NOMO-1 treated with DMSO at 0.1 percent for 48 hours (cell line): Measurements from ENCODE around the gene SLC10A7.

ENCODE experiments used
- DNase-seq: peaks from one replicate; lab custom pipeline; 2025; ENCODE audit not compliant: unreplicated experiment; lab: John Stamatoyannopoulos, UW

The SLC10A7 gene

GRCh38 chr4:146315184-146315583, 206.6 kb downstream of the SLC10A7 start:
- no peak for DNase-seq

- no peak for DNase-seq
Observed at GRCh38 chr4:146311238-146311970, 210.3 kb downstream of the SLC10A7 start.

- DNase-seq = no peak
Observed at GRCh38 chr4:146310319-146311021, 211.3 kb downstream of the SLC10A7 start.

- DNase-seq = no peak
Observed at GRCh38 chr4:146308951-146309350, 212.8 kb downstream of the SLC10A7 start.

- DNase-seq = no peak
Observed at GRCh38 chr4:146302822-146303221, 218.9 kb downstream of the SLC10A7 start.

- DNase-seq = no peak
Observed at GRCh38 chr4:146299607-146300006, 222.1 kb downstream of the SLC10A7 start.

- no peak for DNase-seq
Observed at GRCh38 chr4:146294776-146295175, 227.0 kb downstream of the SLC10A7 start.

- no peak for DNase-seq
Observed at GRCh38 chr4:146292508-146292907, 229.2 kb downstream of the SLC10A7 start.

- no peak for DNase-seq
Observed at GRCh38 chr4:146291313-146291712, 230.4 kb downstream of the SLC10A7 start.

GRCh38 chr4:146288193-146288592, 233.5 kb downstream of the SLC10A7 start:
- no peak for DNase-seq

GRCh38 chr4:146285037-146285436, 236.7 kb downstream of the SLC10A7 start:
- DNase-seq = no peak

GRCh38 chr4:146283758-146284651, 237.7 kb downstream of the SLC10A7 start:
- no peak for DNase-seq

GRCh38 chr4:146282657-146283056, 239.1 kb downstream of the SLC10A7 start:
- DNase-seq = no peak

GRCh38 chr4:146278986-146279385, 242.8 kb downstream of the SLC10A7 start:
- DNase-seq = no peak

GRCh38 chr4:146275370-146275769, 246.4 kb downstream of the SLC10A7 start:
- no peak for DNase-seq

GRCh38 chr4:146274774-146275173, 247.0 kb downstream of the SLC10A7 start:
- no peak for DNase-seq

- no peak for DNase-seq
Observed at GRCh38 chr4:146273204-146273901, 248.4 kb downstream of the SLC10A7 start.

- no peak for DNase-seq
Observed at GRCh38 chr4:146271466-146271865, 250.3 kb downstream of the SLC10A7 start.

GRCh38 chr4:146269228-146269653, 252.5 kb downstream of the SLC10A7 start:
- DNase-seq = no peak

GRCh38 chr4:146267826-146268225, 253.9 kb downstream of the SLC10A7 start:
- DNase-seq = no peak

- no peak for DNase-seq
Observed at GRCh38 chr4:146265950-146266490, 255.7 kb downstream of the SLC10A7 start.
